GM20431 (cell line): Measurements from ENCODE around the gene DUSP2.

Source experiments
- in situ Hi-C: fragments of 300-500 bp; cut with MseI, MboI; formaldehyde crosslinking; loops from one replicate; pipeline ENCODE4 v1.15.0; 2020; ENCODE audit warnings: low sequenced_read_pairs; ENCODE audit not compliant: unreplicated experiment

Gene DUSP2

DNA sequence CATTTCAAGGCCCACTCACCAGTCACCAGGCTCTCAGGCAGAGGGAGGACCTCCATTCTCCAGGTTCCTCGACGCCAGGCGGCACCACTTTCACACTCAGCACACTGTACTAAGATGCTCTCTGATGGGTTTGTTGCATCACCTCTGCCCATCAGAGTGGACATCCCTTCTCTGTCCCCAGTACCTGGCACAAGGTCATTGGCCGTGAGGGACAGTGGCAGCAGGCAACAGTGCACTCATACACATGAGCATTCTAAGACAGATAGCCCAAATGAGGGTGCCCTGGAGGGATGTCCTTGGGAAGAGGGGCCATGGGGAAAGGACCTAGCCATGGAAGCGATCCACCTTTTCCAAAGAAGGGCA, 25.9 kb downstream of the DUSP2 start:
- in situ Hi-C loops: loop anchor here (25.0 kb wide), 1 partner anchor 107 kb away; no protein-coding TSS in a partner anchor

DNA sequence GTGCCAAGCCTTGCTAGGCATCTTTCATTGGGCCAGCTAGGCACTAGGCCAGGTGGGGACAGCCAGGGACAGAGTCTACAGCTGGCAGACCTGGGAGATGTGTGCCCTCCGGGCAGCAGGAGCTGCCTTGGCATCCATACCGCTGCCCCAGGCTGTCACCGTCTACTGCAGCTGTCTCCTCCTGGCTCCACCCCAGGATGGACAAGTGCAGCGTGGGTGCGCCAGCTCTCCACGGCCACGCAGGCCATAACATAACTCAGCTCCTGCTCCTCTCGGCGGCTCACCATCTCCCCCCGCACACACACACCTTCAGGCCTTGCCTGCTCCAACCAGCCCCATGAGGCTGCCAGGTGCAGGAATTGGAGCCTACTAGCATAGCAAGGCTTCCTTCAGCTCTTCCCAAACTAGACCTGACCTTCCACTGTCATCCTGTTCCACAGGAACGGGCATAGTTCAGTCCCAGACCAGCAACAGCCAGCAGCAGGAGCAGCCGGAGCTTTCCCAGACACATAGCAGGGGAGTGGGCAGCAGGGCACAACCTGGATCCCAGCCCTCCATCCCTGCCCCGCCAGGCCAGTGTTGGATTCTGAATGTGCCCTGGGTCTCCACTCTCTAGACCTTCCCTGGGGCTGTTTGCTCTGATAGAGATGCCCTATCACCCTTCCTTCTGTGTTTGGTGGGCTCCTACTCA, 26.4 kb downstream of the DUSP2 start:
- in situ Hi-C loops: loop anchor here (25.0 kb wide), 1 partner anchor 107 kb away; no protein-coding TSS in a partner anchor

GRCh38 chr2:96117701-96118588, 27.3 kb downstream of the DUSP2 start:
- in situ Hi-C loops: loop anchor here (25.0 kb wide), 1 partner anchor 106 kb away; no protein-coding TSS in a partner anchor

- in situ Hi-C loops: loop anchor here (25.0 kb wide), 1 partner anchor 105 kb away; no protein-coding TSS in a partner anchor
These were observed 28.2 kb downstream of the DUSP2 start for GRCh38 chr2:96116879-96117533.

- in situ Hi-C loops: loop anchor here (25.0 kb wide), 1 partner anchor 104 kb away; no protein-coding TSS in a partner anchor
These were observed 28.8 kb downstream of the DUSP2 start, which contains the start of gene ADRA2B for GRCh38 chr2:96116424-96116878. Gene ADRA2B (minus strand): TSS chr2:96116571. CDS start chr2:96116149, 422 bp downstream.

DNA sequence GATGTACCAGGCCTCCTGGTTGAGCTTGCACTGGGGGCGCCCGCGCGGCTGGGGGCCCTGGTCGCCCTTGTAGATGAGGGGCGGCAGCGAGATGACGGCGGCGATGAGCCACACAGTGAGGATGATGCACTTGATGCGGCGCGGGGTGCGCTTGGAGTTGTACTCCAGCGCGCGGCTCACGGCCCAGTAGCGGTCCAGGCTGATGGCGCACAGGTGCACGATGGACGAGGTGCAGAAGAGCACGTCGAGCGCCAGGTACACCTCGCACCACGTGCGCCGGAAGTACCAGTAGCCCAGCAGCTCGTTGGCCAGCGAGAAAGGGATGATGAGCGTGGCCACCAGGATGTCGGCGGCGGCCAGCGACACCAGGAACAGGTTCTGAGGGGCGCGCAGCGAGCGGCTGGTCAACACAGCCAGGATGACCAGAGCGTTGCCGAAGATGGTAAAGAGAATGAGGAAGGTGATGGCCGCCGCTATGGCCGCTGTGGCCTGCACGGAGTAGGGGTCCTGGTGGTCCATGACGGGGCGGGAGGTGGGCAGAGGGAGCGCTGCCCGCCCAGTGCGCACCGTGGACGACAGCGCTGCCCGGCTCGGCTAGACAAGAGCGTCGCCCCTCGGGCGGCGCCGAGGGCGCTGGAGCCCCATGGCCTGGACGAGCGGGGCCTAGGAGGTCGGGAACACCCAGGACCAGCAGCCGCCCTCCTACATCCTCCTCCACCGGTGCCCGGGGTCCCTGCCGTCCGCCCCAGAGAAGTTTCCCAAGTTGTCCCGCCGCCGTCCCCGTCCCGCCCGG, 29.4 kb downstream of the DUSP2 start:
- in situ Hi-C loops: loop anchor here (25.0 kb wide), 1 partner anchor 104 kb away; no protein-coding TSS in a partner anchor

DNA sequence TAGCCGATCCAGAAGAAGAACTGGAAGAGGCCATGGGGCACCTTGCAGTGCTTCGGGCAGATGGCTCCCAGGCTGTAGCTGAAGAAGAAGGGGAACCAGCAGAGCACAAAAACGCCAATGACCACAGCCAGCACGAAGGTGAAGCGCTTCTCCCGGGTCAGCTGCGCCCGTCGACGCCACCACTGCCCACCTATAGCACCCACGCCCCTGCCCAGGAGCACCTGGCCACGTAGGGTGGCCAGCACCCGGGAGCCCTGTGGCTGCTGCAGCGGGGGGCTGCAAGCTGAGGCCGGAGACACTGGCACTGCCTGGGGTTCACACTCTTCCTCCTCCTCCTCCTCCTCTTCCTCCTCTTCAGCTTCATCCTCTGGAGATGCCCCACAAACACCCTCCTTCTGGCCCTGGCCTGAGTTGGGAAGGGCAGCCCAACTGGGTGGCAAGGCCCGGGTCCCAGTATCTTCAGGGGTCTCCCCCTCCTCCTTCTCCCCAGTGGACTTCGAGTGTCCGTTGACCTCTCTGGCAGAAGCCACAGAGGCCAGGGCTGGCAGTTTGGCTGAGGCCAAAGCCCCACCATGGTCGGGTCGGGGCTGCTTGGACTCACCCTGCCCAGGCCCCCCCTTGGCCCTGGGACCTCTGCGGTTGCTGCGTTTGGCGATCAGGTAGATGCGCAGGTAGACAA, 30.2 kb downstream of the DUSP2 start:
- in situ Hi-C loops: loop anchor here (25.0 kb wide), 1 partner anchor 103 kb away; no protein-coding TSS in a partner anchor

DNA sequence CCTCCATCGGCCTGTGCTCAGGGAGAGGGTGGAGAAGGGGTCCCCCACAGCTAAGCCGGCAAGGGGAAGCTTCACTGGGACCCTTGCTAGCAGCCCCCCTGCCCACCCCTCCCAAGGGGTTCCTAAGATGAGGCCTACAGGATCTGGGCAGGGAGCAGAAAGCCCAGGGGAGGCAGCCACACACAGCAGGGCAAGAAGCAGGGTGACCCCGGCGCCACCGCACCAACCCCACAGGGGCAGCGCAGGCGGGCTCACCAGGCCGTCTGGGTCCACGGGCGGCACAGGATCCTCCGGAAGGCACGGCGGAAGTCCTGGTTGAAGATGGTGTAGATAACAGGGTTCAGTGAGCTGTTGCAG, 30.7 kb downstream of the DUSP2 start:
- in situ Hi-C loops: loop anchor here (25.0 kb wide), 1 partner anchor 102 kb away; no protein-coding TSS in a partner anchor

DNA sequence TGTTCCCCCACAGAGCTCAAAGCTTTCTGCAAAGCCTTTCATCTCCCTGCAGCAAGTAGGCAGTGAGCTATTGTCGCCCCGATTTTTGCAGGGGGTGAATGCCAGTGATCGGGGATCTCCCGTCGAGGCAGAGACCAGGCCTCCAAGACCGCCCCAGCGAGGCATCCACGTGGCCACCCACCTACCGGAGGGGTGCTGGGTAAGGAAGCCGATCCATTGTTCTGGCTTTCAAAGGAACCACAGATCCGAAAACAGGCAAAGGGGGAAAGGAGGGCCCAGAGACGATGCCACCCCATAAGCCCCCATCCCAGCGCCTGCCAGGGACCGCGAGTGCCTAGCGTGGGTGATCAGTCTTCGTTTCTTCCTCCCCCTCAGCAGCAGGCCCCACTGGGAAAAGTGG, 31.3 kb downstream of the DUSP2 start:
- in situ Hi-C loops: loop anchor here (25.0 kb wide), 1 partner anchor 102 kb away; no protein-coding TSS in a partner anchor

DNA sequence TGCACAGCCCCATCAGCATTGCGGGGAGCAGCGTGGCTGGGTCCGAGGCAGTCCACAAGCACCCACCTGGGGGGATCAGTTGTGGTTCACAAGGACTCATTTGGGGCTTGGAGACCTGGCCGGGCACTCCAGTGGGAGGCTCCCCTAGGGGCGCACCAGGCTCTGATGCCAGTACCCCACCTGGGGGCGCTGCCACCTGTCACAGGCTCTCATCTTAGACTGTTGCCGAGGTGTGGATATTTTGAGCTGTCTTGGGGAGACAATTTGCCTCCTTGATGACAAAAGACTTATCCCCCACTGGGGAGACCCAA, 31.9 kb downstream of the DUSP2 start:
- in situ Hi-C loops: loop anchor here (25.0 kb wide), 1 partner anchor 101 kb away; no protein-coding TSS in a partner anchor

DNA sequence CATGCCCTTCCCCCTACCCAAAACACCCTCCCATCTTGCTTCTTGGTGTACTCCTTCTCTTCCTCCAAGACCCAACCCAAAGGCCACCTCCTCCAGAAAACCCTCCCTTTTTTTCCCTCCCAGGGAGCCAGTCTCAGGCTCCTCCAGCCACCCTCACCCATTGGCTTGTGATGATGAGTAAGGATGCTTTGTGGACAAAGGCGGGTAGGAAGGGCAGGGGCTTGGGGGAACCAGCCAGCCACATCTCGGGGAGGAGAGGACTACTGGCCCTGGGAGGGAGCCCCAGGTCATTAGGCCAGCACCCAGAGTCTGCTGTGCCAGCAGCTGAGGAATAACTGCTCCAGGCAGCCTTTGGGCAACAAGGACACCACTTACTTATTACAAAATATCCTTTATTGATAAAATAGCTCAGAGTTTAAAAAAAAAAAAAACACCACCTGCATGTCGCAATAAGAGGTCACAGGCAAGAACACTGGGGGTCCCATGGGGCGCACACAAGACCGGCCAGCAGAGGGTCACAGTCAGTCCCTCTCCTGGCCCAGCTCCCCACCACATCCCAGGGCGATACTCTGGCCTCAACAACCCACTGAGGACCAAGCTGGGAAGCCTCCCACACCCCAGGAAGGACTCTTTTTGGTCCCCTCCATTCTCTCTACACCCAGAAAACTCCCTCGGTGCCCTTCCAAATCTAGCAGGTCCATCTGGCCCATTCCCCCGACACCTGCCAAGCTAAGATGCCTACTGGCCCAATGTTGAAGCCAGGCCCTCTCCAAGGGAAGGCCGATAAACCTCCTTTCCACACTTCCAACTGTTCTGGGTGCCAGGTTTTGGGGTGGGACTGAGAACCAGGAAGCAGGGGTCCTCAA, 32.5 kb downstream of the DUSP2 start:
- in situ Hi-C loops: loop anchor here (25.0 kb wide), 1 partner anchor 100 kb away; no protein-coding TSS in a partner anchor

- in situ Hi-C loops: loop anchor here (25.0 kb wide), 1 partner anchor 100 kb away; no protein-coding TSS in a partner anchor
These were observed 33.3 kb downstream of the DUSP2 start for GRCh38 chr2:96111823-96112500.

- in situ Hi-C loops: loop anchor here (25.0 kb wide), 1 partner anchor 99 kb away; no protein-coding TSS in a partner anchor
These were observed 34.0 kb downstream of the DUSP2 start for GRCh38 chr2:96111257-96111640.

DNA sequence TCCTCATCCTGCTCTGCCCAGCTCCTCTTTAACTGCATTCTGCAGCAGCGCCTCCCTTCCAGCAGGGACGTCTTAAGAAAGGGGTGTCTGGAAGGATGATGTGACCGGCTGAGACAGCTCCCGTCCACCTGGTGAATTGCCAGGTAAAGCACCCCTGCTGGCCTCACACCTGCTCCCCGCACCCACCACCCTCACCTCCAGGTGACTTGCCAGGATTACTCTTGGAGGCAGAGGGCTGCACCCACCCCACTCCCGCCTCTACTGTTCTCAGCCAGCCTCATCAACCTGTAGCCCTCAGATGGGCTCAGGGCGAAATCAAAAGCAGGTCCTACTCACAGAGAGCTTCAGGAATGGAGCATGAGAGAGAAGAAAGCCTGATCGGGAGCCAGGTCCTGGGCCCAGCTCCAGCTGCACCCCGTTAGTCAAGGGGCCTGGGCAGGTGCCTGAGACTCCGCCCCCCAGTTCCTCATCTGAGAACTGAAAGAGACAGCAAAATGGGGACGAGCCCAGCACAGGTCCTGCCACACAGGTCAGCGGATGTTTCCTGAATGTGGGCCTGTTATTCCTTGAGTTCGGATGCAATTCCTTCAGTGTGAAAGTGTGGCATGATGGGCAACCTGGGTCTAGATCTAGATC, 34.5 kb downstream of the DUSP2 start:
- in situ Hi-C loops: loop anchor here (25.0 kb wide), 1 partner anchor 98 kb away; no protein-coding TSS in a partner anchor

DNA sequence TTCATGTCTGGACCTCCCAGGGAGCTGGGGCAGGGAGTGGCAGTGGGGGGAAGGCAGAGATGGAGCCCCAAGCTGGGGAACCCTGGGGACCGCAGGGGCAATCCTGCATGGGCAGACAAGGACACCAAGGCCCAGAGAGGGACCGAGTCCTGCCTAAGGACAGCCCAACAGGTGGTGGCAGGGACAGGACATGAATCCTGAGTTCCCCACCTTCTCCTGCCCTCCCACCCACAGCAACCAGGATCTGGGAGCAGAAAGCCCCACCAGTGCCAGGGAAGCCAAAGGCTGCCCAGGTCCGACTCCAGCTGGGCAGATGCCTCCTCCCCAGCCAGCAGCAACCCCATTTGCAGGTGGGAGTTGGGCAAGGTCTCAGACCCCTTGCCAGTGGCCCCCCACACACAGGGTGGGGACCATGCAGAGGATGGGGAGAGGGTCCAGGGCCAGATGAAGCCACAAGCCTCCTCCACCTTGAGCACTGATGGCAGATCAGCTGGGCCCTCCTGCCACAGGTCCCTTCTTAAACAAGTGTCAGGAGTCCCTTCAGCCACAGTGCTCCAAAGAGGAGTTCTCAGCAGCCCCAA, 35.2 kb downstream of the DUSP2 start:
- in situ Hi-C loops: loop anchor here (25.0 kb wide), 1 partner anchor 98 kb away; no protein-coding TSS in a partner anchor

- in situ Hi-C loops: loop anchor here (25.0 kb wide), 1 partner anchor 97 kb away; no protein-coding TSS in a partner anchor
These were observed 35.9 kb downstream of the DUSP2 start for GRCh38 chr2:96109361-96109680.
